C4-2B (cell line): ENCODE results near the gene ZNF774.

Source experiments
- H3K27ac ChIP-seq: fragments of 450-650 bp; 2 replicates; pipeline ENCODE4 v1.5.1; 2017
- CTCF ChIP-seq: fragments of 450-650 bp; conservative IDR thresholded peaks from 2 replicates; pipeline ENCODE4 v1.5.1; 2017; ENCODE audit warnings: mild to moderate bottlenecking
- ZFX ChIP-seq: fragments of 450-650 bp; IDR thresholded peaks from 2 replicates; pipeline ENCODE4 v1.6.1; 2017

ZNF774 gene

GRCh38 chr15:90388462-90389380 is 36.6 kb downstream of the ZNF774 start:
- TF ChIP-seq ZFX (peak; percentile 43; the same call in 1 of the 2 replicates), CTCF (no peak)
- peak overlapping the region; percentile 82 for H3K27ac ChIP-seq

- no peak for TF ChIP-seq CTCF
- TF ChIP-seq ZFX: no peak
- no peak overlapping the region for H3K27ac ChIP-seq
Observed at GRCh38 chr15:90389513-90389912, 37.4 kb downstream of the ZNF774 start.

GRCh38 chr15:90393040-90393439 is 41.0 kb downstream of the ZNF774 start:
- TF ChIP-seq CTCF (no peak), ZFX (no peak)
- no peak overlapping the region for H3K27ac ChIP-seq

GRCh38 chr15:90394074-90394473 is 42.0 kb downstream of the ZNF774 start:
- TF ChIP-seq CTCF (no peak), ZFX (no peak)
- H3K27ac ChIP-seq: no peak overlapping the region

GRCh38 chr15:90394748-90395442 is 42.8 kb downstream of the ZNF774 start:
- TF ChIP-seq ZFX (no peak), CTCF (no peak)
- H3K27ac ChIP-seq: no peak overlapping the region

GRCh38 chr15:90396321-90396720 is 44.2 kb downstream of the ZNF774 start:
- no peak overlapping the region for H3K27ac ChIP-seq
- TF ChIP-seq ZFX (no peak), CTCF (no peak)
